Kidney epithelial cell (primary cell): ENCODE data around the gene RAP1GAP2. TPM values are rescaled to one million over a fixed set of nuclear protein-coding genes. Genes with fewer than 3 reads are reported as not detected.

ENCODE experiments used
- DNase-seq: peaks from one replicate; pipeline ENCODE4 v3.0.0-alpha.2; 2010; ENCODE audit warnings: low read depth
- H3K27me3 ChIP-seq: 2 replicates; pipeline ENCODE4 v1.6.0; 2011; ENCODE audit warnings: low read length; ENCODE audit not compliant: control insufficient read depth, insufficient read depth
- H3K36me3 ChIP-seq: 2 replicates; pipeline ENCODE4 v1.5.1; 2011; ENCODE audit warnings: low read length; ENCODE audit not compliant: control insufficient read depth, insufficient read depth
- H3K4me3 ChIP-seq: 2 replicates; pipeline ENCODE4 v1.5.1; 2011; ENCODE audit warnings: low read depth, mild to moderate bottlenecking, control low read depth, low read length
- total RNA-seq: library from RNA; depleted of rRNA; stranded (reverse); fragments of >200 nt; gene quantifications from 2 replicates; pipeline ENCODE4 v1.2.3, GENCODE V29; 2015
- TF ChIP-seq, protein P1 (sequence below): IDR thresholded peaks from 2 replicates; pipeline ENCODE4 v1.5.1; 2011; ENCODE audit warnings: mild to moderate bottlenecking, moderate library complexity, low read length, control low read depth, inconsistent platforms; ENCODE audit not compliant: insufficient read depth, poor library complexity, severe bottlenecking

Gene RAP1GAP2
- total RNA-seq, 1 donor from 2014 or later = 51.6 TPM

DNA sequence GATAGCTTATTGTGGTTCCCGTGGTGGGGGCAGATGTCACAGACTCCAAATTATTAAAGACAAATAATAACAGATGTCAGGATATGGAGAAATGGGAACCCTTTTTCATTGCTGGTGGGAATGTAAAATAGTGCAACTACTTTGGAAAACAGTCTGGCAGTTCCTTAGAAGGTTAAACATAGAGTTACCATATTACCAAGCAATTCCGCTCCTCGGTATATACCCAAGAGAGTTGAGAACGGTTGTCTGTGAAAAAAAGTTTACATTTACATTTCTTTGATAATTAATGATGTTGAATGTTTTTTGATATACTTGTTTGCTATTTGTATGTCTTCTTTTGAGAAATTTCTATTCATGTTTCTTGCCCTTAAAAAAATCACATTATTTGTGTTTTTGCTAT is 226.0 kb downstream of the RAP1GAP2 start:
- TF ChIP-seq, protein P1, sequence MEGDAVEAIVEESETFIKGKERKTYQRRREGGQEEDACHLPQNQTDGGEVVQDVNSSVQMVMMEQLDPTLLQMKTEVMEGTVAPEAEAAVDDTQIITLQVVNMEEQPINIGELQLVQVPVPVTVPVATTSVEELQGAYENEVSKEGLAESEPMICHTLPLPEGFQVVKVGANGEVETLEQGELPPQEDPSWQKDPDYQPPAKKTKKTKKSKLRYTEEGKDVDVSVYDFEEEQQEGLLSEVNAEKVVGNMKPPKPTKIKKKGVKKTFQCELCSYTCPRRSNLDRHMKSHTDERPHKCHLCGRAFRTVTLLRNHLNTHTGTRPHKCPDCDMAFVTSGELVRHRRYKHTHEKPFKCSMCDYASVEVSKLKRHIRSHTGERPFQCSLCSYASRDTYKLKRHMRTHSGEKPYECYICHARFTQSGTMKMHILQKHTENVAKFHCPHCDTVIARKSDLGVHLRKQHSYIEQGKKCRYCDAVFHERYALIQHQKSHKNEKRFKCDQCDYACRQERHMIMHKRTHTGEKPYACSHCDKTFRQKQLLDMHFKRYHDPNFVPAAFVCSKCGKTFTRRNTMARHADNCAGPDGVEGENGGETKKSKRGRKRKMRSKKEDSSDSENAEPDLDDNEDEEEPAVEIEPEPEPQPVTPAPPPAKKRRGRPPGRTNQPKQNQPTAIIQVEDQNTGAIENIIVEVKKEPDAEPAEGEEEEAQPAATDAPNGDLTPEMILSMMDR = no peak
- no peaks in the 10 kb centered on the region for H3K27me3 ChIP-seq
- peaks cover 1% of the 10 kb centered on the region for H3K36me3 ChIP-seq
- no peak overlapping the region for H3K4me3 ChIP-seq
- DNase-seq = no peak

DNA sequence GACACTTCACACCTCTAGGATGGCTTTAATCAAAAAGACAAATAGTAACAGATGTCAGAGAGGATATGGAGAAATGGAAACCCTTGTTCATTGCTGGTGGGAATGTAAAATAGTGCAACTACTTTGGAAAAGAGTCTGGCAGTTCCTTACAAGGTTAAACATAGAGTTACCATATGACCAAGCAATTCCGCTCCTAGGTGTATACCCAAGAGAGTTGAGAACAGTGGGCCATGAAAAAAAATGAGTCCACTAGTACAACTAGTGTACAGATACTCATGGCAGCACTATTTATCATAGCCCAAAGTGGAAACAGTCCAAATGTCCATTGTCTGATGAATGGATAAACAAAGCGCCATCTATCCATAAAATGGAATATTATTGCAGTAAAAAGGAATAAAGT is 228.1 kb downstream of the RAP1GAP2 start:
- TF ChIP-seq, protein P1 = no peak

DNA sequence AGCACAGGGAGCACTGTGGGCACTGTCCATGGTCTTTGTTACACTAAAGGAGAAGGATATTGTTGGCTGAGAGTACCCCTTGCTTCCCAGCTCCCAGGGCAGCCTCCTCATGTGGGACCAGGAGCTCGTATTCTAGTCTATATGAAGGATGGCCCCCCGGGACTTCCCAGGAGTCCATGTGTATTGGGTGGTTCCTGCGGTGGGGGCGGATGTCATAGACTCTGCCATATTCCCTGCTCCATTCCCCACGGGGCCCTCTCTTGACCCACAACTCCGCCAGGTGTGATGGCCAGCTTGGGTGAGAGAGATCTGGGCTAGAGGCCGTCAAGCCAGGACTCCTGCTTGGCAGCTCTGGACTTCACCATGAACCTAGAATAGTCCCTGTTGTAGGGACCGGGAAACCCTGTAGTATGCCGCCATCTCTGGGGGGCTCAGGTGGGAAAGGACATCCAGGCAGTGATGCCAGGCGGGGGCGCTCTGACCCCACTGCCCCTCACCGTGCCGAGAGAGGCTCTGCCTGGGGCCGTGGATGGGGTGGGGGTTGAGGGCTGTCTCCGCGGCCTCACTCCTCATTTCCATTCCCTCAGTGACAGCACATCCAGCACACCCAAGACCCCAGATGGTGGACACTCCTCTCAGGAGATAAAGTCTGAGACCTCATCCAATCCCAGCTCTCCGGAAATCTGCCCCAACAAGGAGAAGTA is 229.3 kb downstream of the RAP1GAP2 start:
- no peak for DNase-seq
- peaks cover 1% of the 10 kb centered on the region for H3K36me3 ChIP-seq
- TF ChIP-seq, protein P1 = no peak

More for the DNA sequence above, 228.1 kb downstream of the RAP1GAP2 start:
- no peak for DNase-seq
- peaks cover 1% of the 10 kb centered on the region for H3K36me3 ChIP-seq
- no peak overlapping the region for H3K4me3 ChIP-seq
- H3K27me3 ChIP-seq = no peaks in the 10 kb centered on the region

DNA sequence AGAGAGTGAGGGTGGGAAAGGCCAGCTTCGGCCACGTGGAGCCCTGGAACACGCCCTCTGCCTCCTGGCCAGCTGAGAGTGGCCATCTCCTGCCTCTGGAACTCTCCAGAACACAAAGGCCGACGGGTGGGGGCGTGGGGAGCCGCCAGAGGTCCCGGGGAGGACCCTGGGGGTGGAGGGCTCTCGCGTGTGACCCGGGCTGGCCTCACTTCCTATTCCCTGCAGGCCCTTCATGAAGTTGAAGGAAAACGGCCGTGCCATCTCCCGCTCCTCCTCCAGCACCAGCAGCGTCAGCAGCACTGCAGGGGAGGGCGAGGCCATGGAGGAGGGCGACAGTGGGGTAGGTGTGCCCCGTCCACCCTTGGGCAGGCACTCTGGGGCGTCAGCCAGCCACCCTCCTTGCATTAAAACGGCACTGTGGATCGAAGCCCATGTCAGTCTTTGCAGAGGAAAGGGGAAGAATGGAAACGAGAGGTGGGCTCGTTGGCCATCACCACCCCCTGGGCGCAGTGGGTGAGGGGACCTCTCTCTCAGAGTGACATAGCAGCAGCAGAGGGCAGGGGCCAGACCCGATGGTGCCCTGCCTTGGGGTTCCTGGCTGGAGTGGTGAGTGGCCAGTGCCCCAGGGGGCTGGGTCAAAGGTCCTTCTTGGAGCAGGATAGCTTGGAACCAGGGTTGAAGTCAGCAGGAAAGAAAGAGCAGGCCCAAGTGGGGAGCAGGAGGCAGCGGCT is 230.1 kb downstream of the RAP1GAP2 start:
- Histone ChIP-seq H3K27me3 (no peaks in the 10 kb centered on the region), H3K4me3 (no peak overlapping the region), H3K36me3 (peaks cover 1% of the 10 kb centered on the region)
- TF ChIP-seq, protein P1 = no peak
- no peak for DNase-seq

More for the DNA sequence above, 229.3 kb downstream of the RAP1GAP2 start:
- Histone ChIP-seq H3K4me3 (no peak overlapping the region), H3K27me3 (no peaks in the 10 kb centered on the region)

DNA sequence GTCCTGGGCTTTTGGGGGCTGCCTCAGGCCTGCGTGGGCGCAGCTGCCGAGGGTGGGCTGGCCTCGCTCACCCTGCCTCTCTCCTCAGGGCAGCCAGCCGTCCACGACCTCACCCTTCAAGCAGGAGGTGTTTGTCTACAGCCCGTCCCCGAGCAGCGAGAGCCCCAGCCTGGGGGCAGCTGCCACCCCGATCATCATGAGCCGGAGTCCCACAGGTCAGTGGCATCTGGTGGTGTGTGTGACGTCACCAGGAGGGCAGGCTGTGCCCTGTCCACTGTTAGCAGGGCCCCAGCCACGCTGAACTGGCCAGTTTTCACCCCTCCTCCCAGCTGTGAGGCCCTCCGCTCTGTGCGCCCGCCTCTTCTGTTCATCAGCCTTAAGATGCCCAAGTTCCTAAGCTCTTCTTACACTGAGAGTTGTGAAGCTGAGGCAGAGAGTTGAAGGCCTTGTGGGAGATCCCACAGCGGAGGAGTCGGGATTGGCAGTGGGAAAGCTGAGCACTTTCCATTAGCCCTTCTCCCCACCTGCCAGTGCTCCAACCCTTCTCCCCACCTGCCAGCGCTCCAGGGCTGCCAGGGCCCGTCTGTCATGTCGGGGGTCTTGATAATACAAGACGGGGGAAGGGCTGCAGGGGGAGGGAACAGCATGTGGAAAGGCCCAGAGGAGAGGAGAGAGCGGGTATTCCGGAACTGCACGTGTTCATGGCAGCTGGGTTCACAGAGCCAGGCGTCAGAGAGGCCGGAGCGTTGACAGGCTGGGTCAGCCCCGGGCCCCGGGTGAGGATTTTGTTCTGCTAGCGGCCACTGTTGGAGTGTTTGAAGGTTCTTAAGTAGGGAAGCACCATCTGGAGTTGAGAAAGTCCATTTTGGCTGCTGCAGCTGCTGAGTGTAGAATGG is 230.9 kb downstream of the RAP1GAP2 start:
- peaks cover 1% of the 10 kb centered on the region for H3K36me3 ChIP-seq
- TF ChIP-seq, protein P1 = no peak
- H3K27me3 ChIP-seq = no peaks in the 10 kb centered on the region
- H3K4me3 ChIP-seq = no peak overlapping the region
- DNase-seq = no peak
